ENCODE measurements around the gene RPRML. TPM values are rescaled to one million over a fixed set of nuclear protein-coding genes. Genes with fewer than 3 reads are reported as not detected.

The RPRML gene
- total RNA-seq, 1 experiment from 2014 or later: 1.3 TPM

GRCh38 chr17:46963571-46963970 lies 15.5 kb downstream of the RPRML start:
- no peak for TF ChIP-seq CTCF (conservative IDR thresholded peaks at IDR 0.05)
- H2BK12ac ChIP-seq (ENCODE audit: insufficient read length, low read depth, low read length): no peak overlapping the region
- no peak overlapping the region for H4K8ac ChIP-seq (replicated peaks; ENCODE audit: insufficient read length, low read depth, low read length)
- H3K9ac ChIP-seq (ENCODE audit: extremely low read depth, insufficient read length, low read length): no peak overlapping the region
- no peaks in the 10 kb centered on the region for H3K4me1 ChIP-seq (ENCODE audit: insufficient read depth, low read length)
- no peak overlapping the region for H2AFZ ChIP-seq (ENCODE audit: low read length)
- H3T11ph ChIP-seq (ENCODE audit: low read length): no peak overlapping the region
- no peaks in the 10 kb centered on the region for H4K20me1 ChIP-seq (ENCODE audit: control insufficient read depth, insufficient read depth, insufficient read length)
- Mint-ChIP-seq H3K9me3 (peaks cover 9 to 10% of the 10 kb centered on the region in 2 experiments; a peak in 4 of 5 replicates), H3K27me3 (ENCODE audit: low read depth) (peaks cover 66% of the 10 kb centered on the region), H3K36me3 (ENCODE audit: insufficient read depth in 1 of 3, low read depth in 3 of 3) (peaks cover 0 to 4% (median 3%) of the 10 kb centered on the region in 3 experiments; a peak in 2 of 7 replicates), H3K4me1 (no peaks in the 10 kb centered on the region), H3K4me3 (no peak overlapping the region), H3K27ac (no peak overlapping the region)
- H2BK20ac ChIP-seq (ENCODE audit: low read depth, low read length, poor library complexity, severe bottlenecking): no peak overlapping the region
- H3K23me2 ChIP-seq (ENCODE audit: insufficient read length, low read depth, low read length, poor library complexity, severe bottlenecking): no peaks in the 10 kb centered on the region
- no peak overlapping the region for H3K4ac ChIP-seq (ENCODE audit: low read depth, low read length)
- no peak overlapping the region for H3K18ac ChIP-seq (ENCODE audit: insufficient read length, low read depth, low read length)
- H4K91ac ChIP-seq (ENCODE audit: insufficient read length, low read depth, low read length): no peak overlapping the region
- H3K27me3 ChIP-seq (ENCODE audit: insufficient read depth, low read length): no peaks in the 10 kb centered on the region; the same call in 1 of the 2 replicates
- H3K79me1 ChIP-seq (ENCODE audit: insufficient read depth, low read depth, low read length, poor library complexity, severe bottlenecking): no peaks in the 10 kb centered on the region
- no peak overlapping the region for H3K4me2 ChIP-seq (ENCODE audit: insufficient read depth, insufficient read length, low read length)
- no peak overlapping the region for H3K14ac ChIP-seq (ENCODE audit: insufficient read depth, low read length)
- no peak overlapping the region for H2AK5ac ChIP-seq (ENCODE audit: insufficient read length, low read length)
- H2BK15ac ChIP-seq (ENCODE audit: low read depth, low read length): no peak overlapping the region
- no peaks in the 10 kb centered on the region for H3K9me3 ChIP-seq (ENCODE audit: control insufficient read depth, low read depth, low read length)
- no peaks in the 10 kb centered on the region for H3K79me2 ChIP-seq (ENCODE audit: insufficient read depth, low read length)
- no peak overlapping the region for H2BK5ac ChIP-seq (ENCODE audit: insufficient read length, low read length)
- H4K5ac ChIP-seq (ENCODE audit: insufficient read length, low read depth, low read length): no peak overlapping the region
- no CpG with 5 or more reads among the region's 2 CpGs for WGBS (ENCODE audit: extremely low coverage, insufficient read length, low lambda C conversion rate)
- no peak overlapping the region for H3K56ac ChIP-seq (ENCODE audit: insufficient read length, low read depth, low read length)
- no peak for DNase-seq
- H2BK120ac ChIP-seq (ENCODE audit: low read depth, low read length, poor library complexity, severe bottlenecking): no peak overlapping the region
- H3K23ac ChIP-seq (ENCODE audit: insufficient read length, low read depth, low read length): no peak overlapping the region
- no peak overlapping the region for H3K27ac ChIP-seq (ENCODE audit: insufficient read length, low read depth, low read length)

Measured in H9 (cell line).